Measurements from ENCODE around the gene ATP6V0C. TPM values are rescaled to one million over a fixed set of nuclear protein-coding genes. Genes with fewer than 3 reads are reported as not detected.

The ATP6V0C gene
- total RNA-seq, 1 donor from 2014 or later: 313 TPM

GRCh38 chr16:2497116-2497630 lies 16.6 kb upstream of the ATP6V0C start:
- intact Hi-C loops (cut with DNase I): no loop called here

GRCh38 chr16:2497695-2498484 lies 15.9 kb upstream of the ATP6V0C start:
- ATAC-seq: no peak
- Histone ChIP-seq H3K36me3 (peaks cover 34% of the 10 kb centered on the region), H3K4me1 (peaks cover 64% of the 10 kb centered on the region), H3K4me3 (no peak overlapping the region), H3K9me3 (no peaks in the 10 kb centered on the region), H3K27ac (peak overlapping the region; percentile 32), H3K27me3 (ENCODE audit: low read depth) (no peaks in the 10 kb centered on the region)
- intact Hi-C loops (cut with DNase I): no loop called here
- TF ChIP-seq CTCF (IDR thresholded peaks at IDR 0.05): no peak
- no peak for DNase-seq

More at GRCh38 chr16:2497116-2497630, 16.6 kb upstream of the ATP6V0C start:
- H3K27me3 ChIP-seq (ENCODE audit: low read depth): no peaks in the 10 kb centered on the region
- peaks cover 56% of the 10 kb centered on the region for H3K4me1 ChIP-seq
- no peak overlapping the region for H3K4me3 ChIP-seq
- H3K9me3 ChIP-seq: no peaks in the 10 kb centered on the region
- no peak for TF ChIP-seq CTCF (IDR thresholded peaks at IDR 0.05)
- ATAC-seq (peak in 1 of 2 donors; percentile 19), DNase-seq (peak; percentile 70)
- peak overlapping the region; percentile 32 for H3K27ac ChIP-seq
- peaks cover 34% of the 10 kb centered on the region for H3K36me3 ChIP-seq

- intact Hi-C loops (cut with DNase I): no loop called here
- no peak overlapping the region for H3K4me3 ChIP-seq
Measured at GRCh38 chr16:2498531-2499253, 15.1 kb upstream of the ATP6V0C start.

GRCh38 chr16:2499454-2499853 lies 14.3 kb upstream of the ATP6V0C start:
- no peak for TF ChIP-seq CTCF (IDR thresholded peaks at IDR 0.05)
- peak overlapping the region; percentile 32 for H3K27ac ChIP-seq
- ATAC-seq (no peak), DNase-seq (no peak)
- H3K4me1 ChIP-seq: peaks cover 70% of the 10 kb centered on the region
- intact Hi-C loops (cut with DNase I): no loop called here
- H3K27me3 ChIP-seq (ENCODE audit: low read depth): no peaks in the 10 kb centered on the region
- no peak overlapping the region for H3K4me3 ChIP-seq
- H3K36me3 ChIP-seq: peaks cover 34% of the 10 kb centered on the region
- no peaks in the 10 kb centered on the region for H3K9me3 ChIP-seq

More at GRCh38 chr16:2498531-2499253, 15.1 kb upstream of the ATP6V0C start:
- Histone ChIP-seq H3K36me3 (peaks cover 34% of the 10 kb centered on the region), H3K9me3 (no peaks in the 10 kb centered on the region), H3K4me1 (peaks cover 70% of the 10 kb centered on the region), H3K27ac (peak overlapping the region; percentile 32), H3K27me3 (ENCODE audit: low read depth) (no peaks in the 10 kb centered on the region)
- ATAC-seq: peak; percentile 40 to 50
- peak; percentile 85 for DNase-seq
- TF ChIP-seq CTCF (IDR thresholded peaks at IDR 0.05): no peak

- intact Hi-C loops (cut with DNase I): no loop called here
- H3K4me3 ChIP-seq: no peak overlapping the region
- no peak for DNase-seq
- H3K9me3 ChIP-seq: no peaks in the 10 kb centered on the region
- peaks cover 70% of the 10 kb centered on the region for H3K4me1 ChIP-seq
- no peak for TF ChIP-seq CTCF (IDR thresholded peaks at IDR 0.05)
- H3K27me3 ChIP-seq (ENCODE audit: low read depth): no peaks in the 10 kb centered on the region
- ATAC-seq: no peak
- no peak overlapping the region for H3K27ac ChIP-seq
- H3K36me3 ChIP-seq: peaks cover 34% of the 10 kb centered on the region
Measured at GRCh38 chr16:2499890-2500429, 13.8 kb upstream of the ATP6V0C start.

Measured in lower lobe of right lung (tissue), 2 donors.